SK-N-MC (cell line): Measurements from ENCODE around the gene GJA1.

ENCODE experiments used
- DNase-seq: peaks from one replicate; pipeline ENCODE4 v3.0.0-alpha.2; 2011; ENCODE audit warnings: low read depth, low spot score
- H3K27ac ChIP-seq: fragments of 200-600 bp; sonication (generic); 2 replicates; pipeline ENCODE4 v1.5.1; 2016; ENCODE audit warnings: mixed run types
- H3K36me3 ChIP-seq: fragments of 200-600 bp; sonication (generic); 2 replicates; pipeline ENCODE4 v1.6.1; 2017; ENCODE audit warnings: antibody characterized with exemption, low read length, mixed read lengths; ENCODE audit not compliant: insufficient read depth
- H3K4me3 ChIP-seq: fragments of 200-600 bp; sonication (generic); 2 replicates; pipeline ENCODE4 v1.5.1; 2016
- H3K9ac ChIP-seq: fragments of 200-600 bp; sonication (generic); 2 replicates; pipeline ENCODE4 v1.8.0; 2017; ENCODE audit warnings: mixed run types, mixed read lengths; ENCODE audit not compliant: insufficient read length
- H3K9me3 ChIP-seq: fragments of 200-600 bp; sonication (generic); 2 replicates; pipeline ENCODE4 v1.6.1; 2017; ENCODE audit warnings: low read depth, mild to moderate bottlenecking, antibody characterized with exemption, low read length, moderate library complexity, mixed read lengths
- EZH2 ChIP-seq: fragments of 200-600 bp; sonication (generic); IDR thresholded peaks from one replicate; pipeline ENCODE4 v1.6.1; 2017; ENCODE audit warnings: antibody characterized with exemption
- FOXP2 ChIP-seq: optimal IDR thresholded peaks from 2 replicates; pipeline ENCODE3; 2011; ENCODE audit warnings: mild to moderate bottlenecking, moderate library complexity; ENCODE audit not compliant: insufficient read depth; ENCODE audit errors: extremely low read length, control extremely low read depth
- POLR2AphosphoS5 ChIP-seq: IDR thresholded peaks from 2 replicates; pipeline ENCODE4 v1.6.1; 2012; ENCODE audit warnings: mild to moderate bottlenecking, low read depth, low read length, borderline replicate concordance

Gene GJA1

GRCh38 chr6:121485359-121485811, 49.9 kb downstream of the GJA1 start:
- H3K9me3 ChIP-seq, result no peaks in the 10 kb centered on the region
- no peak overlapping the region for H3K4me3 ChIP-seq
- no peaks in the 10 kb centered on the region for H3K36me3 ChIP-seq
- H3K9ac ChIP-seq, result no peak overlapping the region
- DNase-seq, result no peak
- TF ChIP-seq EZH2 (no peak), FOXP2 (no peak), POLR2AphosphoS5 (no peak)
- no peak overlapping the region for H3K27ac ChIP-seq

- H3K9me3 ChIP-seq, result no peaks in the 10 kb centered on the region
- H3K27ac ChIP-seq, result no peak overlapping the region
- H3K4me3 ChIP-seq, result no peak overlapping the region
- DNase-seq, result no peak
- no peak overlapping the region for H3K9ac ChIP-seq
- H3K36me3 ChIP-seq, result no peaks in the 10 kb centered on the region
- TF ChIP-seq FOXP2 (no peak), EZH2 (no peak), POLR2AphosphoS5 (no peak)
Observed at GRCh38 chr6:121491576-121491975, 56.1 kb downstream of the GJA1 start.

GRCh38 chr6:121492536-121492935, 57.1 kb downstream of the GJA1 start:
- Histone ChIP-seq H3K9ac (no peak overlapping the region), H3K9me3 (no peaks in the 10 kb centered on the region), H3K4me3 (no peak overlapping the region), H3K27ac (no peak overlapping the region), H3K36me3 (no peaks in the 10 kb centered on the region)
- TF ChIP-seq EZH2 (no peak), FOXP2 (no peak), POLR2AphosphoS5 (no peak)
- DNase-seq, result no peak

GRCh38 chr6:121497970-121498375, 62.5 kb downstream of the GJA1 start:
- TF ChIP-seq POLR2AphosphoS5, result no peak
- TF ChIP-seq EZH2, result no peak
- TF ChIP-seq FOXP2, result no peak
- H3K4me3 ChIP-seq, result no peak overlapping the region
- no peaks in the 10 kb centered on the region for H3K36me3 ChIP-seq
- H3K9me3 ChIP-seq, result no peaks in the 10 kb centered on the region
- H3K9ac ChIP-seq, result no peak overlapping the region
- DNase-seq, result no peak
- H3K27ac ChIP-seq, result no peak overlapping the region

GRCh38 chr6:121498481-121499276, 63.2 kb downstream of the GJA1 start:
- no peak overlapping the region for H3K9ac ChIP-seq
- no peak for DNase-seq
- no peak for TF ChIP-seq FOXP2
- no peak for TF ChIP-seq EZH2
- no peak for TF ChIP-seq POLR2AphosphoS5
- no peaks in the 10 kb centered on the region for H3K36me3 ChIP-seq
- no peaks in the 10 kb centered on the region for H3K9me3 ChIP-seq
- H3K4me3 ChIP-seq, result no peak overlapping the region
- no peak overlapping the region for H3K27ac ChIP-seq
